H1 (cell line): Measurements from ENCODE around the gene ABCA13. TPM values are rescaled to one million over a fixed set of nuclear protein-coding genes. Genes with fewer than 3 reads are reported as not detected.

ENCODE experiments used
- CTCF ChIA-PET: fragments of 300-600 bp; sonication (Branson Sonifier 250); formaldehyde crosslinking; loops from one replicate; lab custom pipeline; 2021; ENCODE audit not compliant: partially characterized antibody; lab: Charles Lee
- POLR2A ChIA-PET: fragments of 300-600 bp; sonication (Branson Sonifier 250); formaldehyde crosslinking; loops from one replicate; lab custom pipeline; 2021; ENCODE audit warnings: inconsistent platforms; ENCODE audit not compliant: partially characterized antibody; lab: Charles Lee
- DNase-seq, 2 experiments: peaks; one replicate each; pipeline versions ENCODE4 v3.0.0 to v3.0.0-alpha.2; 2010 to 2022; ENCODE audit warnings: low spot score in 2 of 2, low read depth in 1 of 2, mixed read lengths in 1 of 2
- FAIRE-seq: peaks from 2 replicates; lab custom pipeline; 2011; peaks lifted over from hg19 to GRCh38; lab: Jason Lieb, UNC
- H2AFZ ChIP-seq: 2 replicates; pipeline ENCODE4 v1.8.1; 2012; ENCODE audit warnings: low read length, inconsistent platforms
- H2AK5ac ChIP-seq: 2 replicates; pipeline ENCODE4 v1.6.1; 2013; ENCODE audit warnings: low read depth, low read length
- H2BK120ac ChIP-seq: replicated peaks from 2 replicates; pipeline ENCODE3; 2013; ENCODE audit warnings: low read depth, low read length, inconsistent platforms
- H2BK12ac ChIP-seq: 2 replicates; pipeline ENCODE4 v1.6.1; 2013; ENCODE audit warnings: low read depth, low read length
- H2BK15ac ChIP-seq: 2 replicates; pipeline ENCODE4 v1.6.1; 2013; ENCODE audit warnings: low read length
- H2BK20ac ChIP-seq: 2 replicates; pipeline ENCODE4 v1.6.1; 2013; ENCODE audit warnings: low read length
- H2BK5ac ChIP-seq: 2 replicates; pipeline ENCODE4 v1.6.1; 2013; ENCODE audit warnings: low read depth, low read length
- H3K14ac ChIP-seq: 2 replicates; pipeline ENCODE4 v1.6.1; 2013; ENCODE audit warnings: inconsistent platforms; ENCODE audit not compliant: insufficient read length
- H3K18ac ChIP-seq: 2 replicates; pipeline ENCODE4 v1.6.1; 2013; ENCODE audit warnings: low read length; ENCODE audit errors: extremely low read depth
- H3K23ac ChIP-seq: 2 replicates; pipeline ENCODE4 v1.6.1; 2013; ENCODE audit warnings: inconsistent platforms; ENCODE audit not compliant: insufficient read length
- H3K23me2 ChIP-seq: 2 replicates; pipeline ENCODE4 v1.6.1; 2013; ENCODE audit warnings: low read depth, low read length
- H3K27ac ChIP-seq: 2 replicates; pipeline ENCODE4 v1.6.1; 2011; ENCODE audit warnings: low read depth, low read length, inconsistent platforms
- H3K27me3 ChIP-seq, 4 experiments: replicated peaks in 1 of 4; 1 replicate in 1 of 4; 2 replicates in 3 of 4; pipeline versions ENCODE4 v1.6.1 to v1.8.1; 2011 to 2013; ENCODE audit warnings: low read length in 3 of 4, mild to moderate bottlenecking in 3 of 4, inconsistent platforms in 2 of 4, mixed read lengths in 2 of 4, moderate library complexity in 1 of 4; ENCODE audit not compliant: control insufficient read depth in 3 of 4, insufficient read depth in 3 of 4; ENCODE audit errors: extremely low read depth in 1 of 4
- H3K36me3 ChIP-seq, 4 experiments: 2 replicates each; pipeline versions ENCODE4 v1.6.1 to v1.8.1; 2011 to 2013; ENCODE audit warnings: mild to moderate bottlenecking in 4 of 4, low read length in 3 of 4, moderate library complexity in 2 of 4, control low read depth in 1 of 4, inconsistent platforms in 1 of 4; ENCODE audit not compliant: insufficient read depth in 4 of 4, control insufficient read depth in 2 of 4
- H3K4ac ChIP-seq: replicated peaks from 2 replicates; pipeline ENCODE3; 2013; ENCODE audit warnings: low read length, low read depth, mixed read lengths, inconsistent platforms; ENCODE audit not compliant: insufficient read length
- H3K4me1 ChIP-seq, 4 experiments: replicated peaks in 1 of 4; 1 replicate in 1 of 4; 2 replicates in 3 of 4; pipeline versions ENCODE4 v1.6.1 to v1.8.1; 2011 to 2013; ENCODE audit warnings: low read length in 3 of 4, inconsistent platforms in 2 of 4, mixed read lengths in 1 of 4; ENCODE audit not compliant: insufficient read depth in 4 of 4, control insufficient read depth in 3 of 4
- H3K4me2 ChIP-seq, 2 experiments: 2 replicates each; pipeline versions ENCODE4 v1.6.1 to v1.8.1; 2011 to 2013; ENCODE audit warnings: low read depth in 2 of 2, low read length in 2 of 2, control low read depth in 1 of 2, inconsistent platforms in 1 of 2, mild to moderate bottlenecking in 1 of 2; ENCODE audit not compliant: insufficient read depth in 1 of 2
- H3K4me3 ChIP-seq, 4 experiments: fragments of 200-600, 300-600 bp in 1 of 4; sonication (generic), shearing (Covaris generic), sonication (Bioruptor Twin) in 1 of 4; 2 replicates each; pipeline versions ENCODE4 v1.5.1 to v1.8.1; 2011 to 2016; ENCODE audit warnings: low read length in 4 of 4, low read depth in 3 of 4, control low read depth in 2 of 4, inconsistent platforms in 2 of 4, mild to moderate bottlenecking in 2 of 4, mixed read lengths in 1 of 4, moderate library complexity in 1 of 4; ENCODE audit not compliant: insufficient read depth in 2 of 4; ENCODE audit errors: extremely low read depth in 1 of 4
- H3K56ac ChIP-seq: replicated peaks from 2 replicates; pipeline ENCODE3; 2013; ENCODE audit warnings: low read depth, mild to moderate bottlenecking, mixed read lengths, low read length, inconsistent platforms; ENCODE audit not compliant: insufficient read length
- H3K79me1 ChIP-seq: 2 replicates; pipeline ENCODE4 v1.6.1; 2013; ENCODE audit warnings: low read depth, low read length, control low read depth
- H3K79me2 ChIP-seq, 2 experiments: 2 replicates each; pipeline versions ENCODE4 v1.6.1 to v1.8.1; 2012 to 2013; ENCODE audit warnings: low read length in 2 of 2, mild to moderate bottlenecking in 2 of 2, inconsistent platforms in 1 of 2; ENCODE audit not compliant: insufficient read depth in 2 of 2, control insufficient read depth in 1 of 2
- H3K9ac ChIP-seq, 4 experiments: replicated peaks in 1 of 4; 1 replicate in 1 of 4; 2 replicates in 3 of 4; pipeline versions ENCODE4 v1.6.1 to v1.8.1; 2011 to 2013; ENCODE audit warnings: low read depth in 3 of 4, low read length in 3 of 4, control low read depth in 2 of 4, mild to moderate bottlenecking in 2 of 4, moderate library complexity in 2 of 4, inconsistent platforms in 1 of 4; ENCODE audit errors: extremely low read depth in 1 of 4
- H3K9me3 ChIP-seq, 2 experiments: 2 replicates each; pipeline versions ENCODE4 v1.6.1 to v1.8.1; 2012 to 2013; ENCODE audit warnings: mild to moderate bottlenecking in 2 of 2, moderate library complexity in 2 of 2, control low read depth in 1 of 2, inconsistent platforms in 1 of 2, low read depth in 1 of 2, low read length in 1 of 2, mixed read lengths in 1 of 2; ENCODE audit not compliant: insufficient read depth in 2 of 2
- H4K20me1 ChIP-seq, 2 experiments: replicated peaks in 1 of 2; 2 replicates each; pipeline versions ENCODE3 to v1.8.1; 2011 to 2013; ENCODE audit warnings: inconsistent platforms in 2 of 2, low read length in 2 of 2, mild to moderate bottlenecking in 1 of 2; ENCODE audit not compliant: insufficient read depth in 2 of 2, control insufficient read depth in 1 of 2
- H4K5ac ChIP-seq: 2 replicates; pipeline ENCODE4 v1.6.1; 2013; ENCODE audit warnings: low read length, low read depth, mixed read lengths, inconsistent platforms; ENCODE audit not compliant: insufficient read length
- H4K8ac ChIP-seq: 2 replicates; pipeline ENCODE4 v1.8.0; 2013; ENCODE audit warnings: mild to moderate bottlenecking, moderate library complexity, low read length, inconsistent platforms; ENCODE audit not compliant: insufficient read depth; ENCODE audit errors: extremely low read depth
- H4K91ac ChIP-seq: replicated peaks from 2 replicates; pipeline ENCODE3; 2013; ENCODE audit warnings: low read length, mixed read lengths, inconsistent platforms; ENCODE audit not compliant: insufficient read length
- ASH2L ChIP-seq: fragments of 200-600, 300-600 bp; sonication (generic); IDR thresholded peaks from one replicate; pipeline ENCODE4 v1.7.1; 2017; ENCODE audit warnings: low read length
- CEBPB ChIP-seq: IDR thresholded peaks from 2 replicates; pipeline ENCODE4 v1.6.1; 2012; ENCODE audit warnings: low read depth, low read length
- EGR1 ChIP-seq: IDR thresholded peaks from 2 replicates; pipeline ENCODE4 v1.6.1; 2011; ENCODE audit warnings: low read depth, low read length, borderline replicate concordance
- NRF1 ChIP-seq: IDR thresholded peaks from 2 replicates; pipeline ENCODE4 v1.6.1; 2011; ENCODE audit warnings: mild to moderate bottlenecking, low read depth, low read length, improper control_type of control experiment
- POU5F1 ChIP-seq: IDR thresholded peaks from 2 replicates; pipeline ENCODE4 v1.6.1; 2011; ENCODE audit warnings: low read depth, mild to moderate bottlenecking, low read length, moderate library complexity
- RBBP5 ChIP-seq: IDR thresholded peaks from 2 replicates; pipeline ENCODE4 v1.7.1; 2012; ENCODE audit warnings: low read depth, mild to moderate bottlenecking, inconsistent platforms, low read length, moderate library complexity, borderline replicate concordance
- TAF1 ChIP-seq: IDR thresholded peaks from 2 replicates; pipeline ENCODE4 v1.6.1; 2011; ENCODE audit warnings: mild to moderate bottlenecking, low read depth, low read length
- WGBS, 2 experiments: shearing (Covaris generic) in 1 of 2; methylation state at CpG; one replicate each; pipeline versions ENCODE4 v1.1.6 to v1.1.7; 2013 to 2015; ENCODE audit warnings: low lambda C conversion rate in 2 of 2, mixed read lengths in 2 of 2, inconsistent platforms in 1 of 2, low coverage in 1 of 2, missing lambda C conversion rate in 1 of 2; ENCODE audit not compliant: insufficient replicate concordance in 2 of 2, insufficient coverage in 1 of 2, insufficient read length in 1 of 2; ENCODE audit errors: extremely low coverage in 1 of 2, missing lambda C conversion rate in 1 of 2; 5-methylcytosine and 5-hydroxymethylcytosine counted together
- polyA plus RNA-seq, 7 experiments: library from polyadenylated mRNA; depleted of rRNA in 3 of 7; stranded (reverse) in 5 of 7; unstranded in 2 of 7; fragments of >200 nt in 5 of 7; fragments of 200-250 nt in 2 of 7; gene quantifications; 1 replicate in 5 of 7; 2 replicates in 1 of 7; 4 replicates in 1 of 7; pipeline versions ENCODE4 v1.2.1 to v1.2.3, GENCODE V29; 2011 to 2013; ENCODE audit warnings: missing spikeins in 2 of 7, mixed read lengths in 2 of 7
- total RNA-seq: library from RNA; stranded (reverse); fragmentation: NEBNext Ultra II Directional; extraction: Animal tissue kit (Norgen Biotek cat#: 25700); gene quantifications from 2 replicates; pipeline ENCODE4 v1.2.1, GENCODE V29; 2021

The ABCA13 gene
- total and polyA plus RNA-seq, 2 of the 8 experiments (the other 6 are each of a cell fraction or from before 2014, with no cell fraction given) = 0.07 to 0.09 TPM

GRCh38 chr7:48594349-48594748, 423.1 kb downstream of the ABCA13 start:
- no peaks in the 10 kb centered on the region for H3K9me3 ChIP-seq
- H3K36me3 ChIP-seq = no peaks in the 10 kb centered on the region
- H4K5ac ChIP-seq = no peak overlapping the region
- no peak overlapping the region for H4K91ac ChIP-seq
- no peak for FAIRE-seq
- H2BK20ac ChIP-seq = no peak overlapping the region
- no peak overlapping the region for H3K56ac ChIP-seq
- 84% methylated on average over 2 of the region's 2 CpGs; no CpG with 5 or more reads in 1 of the 2 experiments for WGBS, 2 experiments
- H3K4me1 ChIP-seq = no peaks in the 10 kb centered on the region
- H3K4me3 ChIP-seq = no peak overlapping the region
- H4K20me1 ChIP-seq = no peaks in the 10 kb centered on the region
- H3K23ac ChIP-seq = no peak overlapping the region
- TF ChIP-seq EGR1 (no peak), CEBPB (no peak), ASH2L (no peak), POU5F1 (no peak), NRF1 (no peak), RBBP5 (no peak), TAF1 (no peak)
- no peak overlapping the region for H2BK120ac ChIP-seq
- H2BK5ac ChIP-seq = no peak overlapping the region
- H3K23me2 ChIP-seq = no peaks in the 10 kb centered on the region
- no peak overlapping the region for H4K8ac ChIP-seq
- no peak overlapping the region for H3K18ac ChIP-seq
- no peak overlapping the region for H2BK15ac ChIP-seq
- H3K9ac ChIP-seq = no peak overlapping the region
- no peak overlapping the region for H2AK5ac ChIP-seq
- H2BK12ac ChIP-seq = no peak overlapping the region
- no peak overlapping the region for H3K14ac ChIP-seq
- no peaks in the 10 kb centered on the region for H3K79me1 ChIP-seq
- DNase-seq = no peak
- H3K4ac ChIP-seq = no peak overlapping the region
- ChIA-PET CTCF (no interaction called here), POLR2A (no interaction called here)
- H2AFZ ChIP-seq = peak overlapping the region; percentile 73
- no peaks in the 10 kb centered on the region for H3K27me3 ChIP-seq
- no peaks in the 10 kb centered on the region for H3K79me2 ChIP-seq
- no peak overlapping the region for H3K27ac ChIP-seq
- no peak overlapping the region for H3K4me2 ChIP-seq
